ENCODE measurements around the gene GASK1A.
A peak's percentile ranks its signal among the peaks of the same experiment; 100 is the strongest.

GASK1A gene

DNA sequence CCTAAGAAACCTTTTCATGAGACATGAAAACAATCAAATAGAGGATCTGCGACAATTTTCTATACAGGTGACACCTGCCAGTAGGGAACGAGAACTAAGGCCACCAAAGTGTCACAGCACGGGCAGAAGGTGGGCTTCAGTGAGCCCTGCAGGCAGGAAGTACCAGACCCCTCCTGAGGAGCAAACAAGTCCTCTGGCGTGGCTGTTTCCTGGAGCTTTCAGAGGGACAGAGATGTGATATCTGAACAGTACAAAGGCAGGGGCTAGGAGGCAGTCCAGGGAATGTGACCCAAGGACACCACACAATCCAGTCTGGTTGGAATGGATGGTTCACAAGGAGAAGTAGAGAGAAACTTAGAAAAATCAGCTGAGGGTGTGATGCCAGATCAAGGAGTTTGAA is 110.0 kb downstream of the GASK1A start:
- H3K36me3 Mint-ChIP-seq, result no peaks in the 10 kb centered on the region
- no peak overlapping the region for H3K4me3 Mint-ChIP-seq
- DNase-seq (ENCODE audit: low spot score in 2 of 2), result no peak
- H3K9me3 Mint-ChIP-seq, result no peaks in the 10 kb centered on the region
- no peak for ATAC-seq
- no peak overlapping the region for H3K27ac Mint-ChIP-seq
- H3K4me1 Mint-ChIP-seq, result no peaks in the 10 kb centered on the region

DNA sequence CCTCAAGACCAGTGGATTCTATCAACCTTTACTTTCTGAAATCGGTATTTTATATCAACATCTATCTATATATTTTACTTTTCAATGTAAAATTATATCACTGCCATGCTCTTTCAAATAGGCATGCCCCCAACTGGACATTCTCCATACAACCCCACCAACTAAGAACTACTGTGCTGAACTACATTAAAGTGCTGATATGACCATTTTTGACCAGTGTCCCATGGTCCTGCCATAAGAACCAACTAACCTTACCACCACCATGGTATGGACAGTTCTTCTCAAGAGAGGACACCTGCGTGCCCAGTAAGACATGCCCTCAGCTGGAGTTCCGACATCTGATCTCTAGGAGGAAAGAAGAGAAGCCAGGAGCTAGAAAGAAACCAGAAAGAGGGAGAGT is 111.1 kb downstream of the GASK1A start:
- H3K4me1 Mint-ChIP-seq, result peaks cover 5% of the 10 kb centered on the region
- no peak for ATAC-seq
- DNase-seq (ENCODE audit: low spot score in 2 of 2), result no peak
- no peaks in the 10 kb centered on the region for H3K36me3 Mint-ChIP-seq
- H3K27ac Mint-ChIP-seq, result no peak overlapping the region
- no peak overlapping the region for H3K4me3 Mint-ChIP-seq
- no peaks in the 10 kb centered on the region for H3K9me3 Mint-ChIP-seq

DNA sequence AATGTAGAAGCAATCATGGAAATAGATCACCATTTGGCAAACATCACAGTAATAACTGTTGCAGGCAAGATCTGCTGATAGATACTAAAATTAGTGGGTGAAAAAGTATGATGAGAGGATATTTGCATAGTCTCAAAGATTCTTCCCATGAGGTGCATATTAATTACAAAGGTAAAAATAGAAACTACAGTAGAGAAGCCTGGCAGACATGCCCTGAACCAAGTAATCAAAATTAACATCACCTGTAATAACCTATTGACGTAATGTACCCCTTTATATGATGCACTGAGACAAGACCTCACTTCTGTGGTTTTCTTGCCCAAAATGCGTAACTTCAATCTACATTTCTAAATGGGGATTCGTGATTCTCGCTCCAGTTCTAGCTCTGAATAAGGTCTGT is 112.4 kb downstream of the GASK1A start:
- no peak overlapping the region for H3K4me3 Mint-ChIP-seq
- ATAC-seq (no peak), DNase-seq (ENCODE audit: low spot score in 2 of 2) (no peak)
- H3K27ac Mint-ChIP-seq, result no peak overlapping the region
- no peaks in the 10 kb centered on the region for H3K9me3 Mint-ChIP-seq
- no peaks in the 10 kb centered on the region for H3K36me3 Mint-ChIP-seq
- peaks cover 5% of the 10 kb centered on the region for H3K4me1 Mint-ChIP-seq

GRCh38 chr3:43093006-43093405 is 113.9 kb downstream of the GASK1A start:
- Mint-ChIP-seq H3K4me3 (no peak overlapping the region), H3K36me3 (no peaks in the 10 kb centered on the region), H3K9me3 (no peaks in the 10 kb centered on the region), H3K4me1 (peaks cover 5% of the 10 kb centered on the region), H3K27ac (no peak overlapping the region)
- no peak for DNase-seq (ENCODE audit: low spot score in 2 of 2)
- ATAC-seq, result no peak

DNA sequence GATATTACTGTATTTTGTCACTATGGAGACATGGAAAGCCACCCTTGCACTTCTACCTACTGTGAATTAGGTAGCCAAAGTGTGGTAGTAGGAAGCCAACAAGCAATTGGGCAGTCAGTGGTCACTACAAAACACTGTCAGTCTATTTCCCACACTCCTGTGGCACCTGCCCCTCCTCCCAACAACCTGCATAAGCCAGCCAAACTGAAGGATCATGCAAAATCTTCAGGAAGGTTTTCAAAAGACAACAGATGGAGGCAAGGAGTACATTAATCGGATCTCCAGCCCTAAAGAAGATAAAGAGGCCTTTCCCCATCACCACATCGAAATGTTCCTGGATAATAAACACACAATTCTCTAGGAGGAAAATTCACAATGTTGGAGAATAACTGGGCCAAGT is 114.9 kb downstream of the GASK1A start:
- Mint-ChIP-seq H3K4me3 (no peak overlapping the region), H3K36me3 (no peaks in the 10 kb centered on the region), H3K4me1 (peaks cover 7% of the 10 kb centered on the region), H3K27ac (no peak overlapping the region), H3K9me3 (no peaks in the 10 kb centered on the region)
- DNase-seq (ENCODE audit: low spot score in 2 of 2) (no peak), ATAC-seq (no peak)

DNA sequence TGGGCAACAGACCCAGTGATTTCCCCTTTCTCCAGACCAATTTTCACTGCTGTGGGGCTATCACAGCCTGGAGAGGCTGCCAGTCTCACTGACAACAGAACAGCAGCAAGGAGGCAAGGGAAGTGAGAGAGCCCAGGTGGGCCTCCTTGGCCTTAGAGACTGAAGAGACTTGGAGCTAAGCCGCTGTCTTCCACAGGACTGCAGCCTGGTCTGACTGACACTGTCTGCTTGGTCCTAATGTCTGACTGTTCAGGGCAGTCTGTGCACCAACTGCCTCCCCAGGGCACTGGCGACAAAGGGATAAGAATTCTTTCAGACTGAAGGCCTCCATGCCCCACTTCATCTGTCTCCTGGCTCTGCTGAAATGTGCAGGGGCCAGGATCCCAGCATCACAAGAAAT is 115.3 kb downstream of the GASK1A start:
- no peaks in the 10 kb centered on the region for H3K9me3 Mint-ChIP-seq
- H3K36me3 Mint-ChIP-seq, result no peaks in the 10 kb centered on the region
- H3K27ac Mint-ChIP-seq, result no peak overlapping the region
- ATAC-seq, result no peak
- DNase-seq (ENCODE audit: low spot score in 2 of 2), result no peak
- H3K4me1 Mint-ChIP-seq, result peaks cover 11% of the 10 kb centered on the region
- H3K4me3 Mint-ChIP-seq, result no peak overlapping the region

DNA sequence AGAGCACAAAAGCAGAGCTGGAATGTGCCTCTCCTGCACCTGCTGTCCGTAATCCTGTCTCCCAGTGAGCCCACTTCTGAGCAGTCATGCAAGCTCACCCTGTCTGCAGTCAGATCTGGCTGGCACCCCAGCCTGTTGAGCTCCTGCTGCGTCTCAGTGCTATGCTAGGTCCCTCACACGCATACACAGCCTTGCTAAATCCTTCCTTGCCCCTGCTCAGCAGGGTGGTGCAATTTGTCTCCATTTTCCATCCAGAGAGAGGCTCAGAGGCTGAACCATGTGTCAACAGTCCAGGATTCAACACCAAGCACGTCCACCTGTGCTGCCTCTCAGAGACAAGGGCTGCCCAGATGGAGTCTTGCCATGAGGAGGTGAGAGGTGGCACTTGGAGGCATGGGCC is 115.7 kb downstream of the GASK1A start:
- no peak for ATAC-seq

DNA sequence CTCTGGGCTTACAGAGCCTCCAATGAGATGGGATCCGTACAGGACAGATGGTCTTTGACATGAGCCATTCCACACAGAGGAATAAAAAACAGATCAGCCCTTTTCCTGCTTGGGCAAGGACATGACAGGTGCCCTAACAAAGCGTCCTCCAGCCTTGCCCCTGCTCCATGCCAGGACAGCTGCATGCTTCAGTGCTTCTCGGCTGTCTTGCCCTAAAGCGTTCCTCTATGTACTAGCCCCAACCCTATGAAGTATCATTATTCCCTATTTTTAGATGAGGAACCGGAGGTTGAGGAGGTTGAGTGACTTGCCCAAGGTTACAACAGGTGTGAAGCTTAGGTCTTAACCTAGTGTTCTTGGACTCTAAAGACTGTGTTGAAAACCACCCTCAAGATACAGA is 116.3 kb downstream of the GASK1A start:
- no peaks in the 10 kb centered on the region for H3K9me3 Mint-ChIP-seq
- DNase-seq (ENCODE audit: low spot score in 2 of 2), result no peak
- no peak overlapping the region for H3K27ac Mint-ChIP-seq
- H3K36me3 Mint-ChIP-seq, result no peaks in the 10 kb centered on the region
- ATAC-seq, result no peak
- H3K4me1 Mint-ChIP-seq, result peaks cover 11% of the 10 kb centered on the region
- H3K4me3 Mint-ChIP-seq, result no peak overlapping the region

More for the DNA sequence above, 115.7 kb downstream of the GASK1A start:
- no peaks in the 10 kb centered on the region for H3K9me3 Mint-ChIP-seq
- peaks cover 11% of the 10 kb centered on the region for H3K4me1 Mint-ChIP-seq
- no peaks in the 10 kb centered on the region for H3K36me3 Mint-ChIP-seq
- no peak overlapping the region for H3K27ac Mint-ChIP-seq
- no peak for DNase-seq (ENCODE audit: low spot score in 2 of 2)
- H3K4me3 Mint-ChIP-seq, result no peak overlapping the region

- H3K9me3 Mint-ChIP-seq, result no peaks in the 10 kb centered on the region
Observed at GRCh38 chr3:43096761-43097160, 117.7 kb downstream of the GASK1A start.

GRCh38 chr3:43097400-43098080 is 118.4 kb downstream of the GASK1A start:
- H3K36me3 Mint-ChIP-seq, result no peaks in the 10 kb centered on the region
- DNase-seq (ENCODE audit: low spot score in 2 of 2), result no peak
- ATAC-seq, result no peak
- H3K27ac Mint-ChIP-seq, result no peak overlapping the region
- no peaks in the 10 kb centered on the region for H3K9me3 Mint-ChIP-seq
- peaks cover 11% of the 10 kb centered on the region for H3K4me1 Mint-ChIP-seq
- no peak overlapping the region for H3K4me3 Mint-ChIP-seq

More at GRCh38 chr3:43096761-43097160, 117.7 kb downstream of the GASK1A start:
- Mint-ChIP-seq H3K27ac (no peak overlapping the region), H3K4me3 (no peak overlapping the region), H3K4me1 (peaks cover 11% of the 10 kb centered on the region), H3K36me3 (no peaks in the 10 kb centered on the region)
- no peak for DNase-seq (ENCODE audit: low spot score in 2 of 2)
- ATAC-seq, result no peak

GRCh38 chr3:43098761-43099160 is 119.7 kb downstream of the GASK1A start:
- ATAC-seq (no peak), DNase-seq (ENCODE audit: low spot score in 2 of 2) (no peak)
- Mint-ChIP-seq H3K36me3 (no peaks in the 10 kb centered on the region), H3K4me3 (no peak overlapping the region), H3K27ac (no peak overlapping the region), H3K9me3 (no peaks in the 10 kb centered on the region), H3K4me1 (peaks cover 16% of the 10 kb centered on the region)

DNA sequence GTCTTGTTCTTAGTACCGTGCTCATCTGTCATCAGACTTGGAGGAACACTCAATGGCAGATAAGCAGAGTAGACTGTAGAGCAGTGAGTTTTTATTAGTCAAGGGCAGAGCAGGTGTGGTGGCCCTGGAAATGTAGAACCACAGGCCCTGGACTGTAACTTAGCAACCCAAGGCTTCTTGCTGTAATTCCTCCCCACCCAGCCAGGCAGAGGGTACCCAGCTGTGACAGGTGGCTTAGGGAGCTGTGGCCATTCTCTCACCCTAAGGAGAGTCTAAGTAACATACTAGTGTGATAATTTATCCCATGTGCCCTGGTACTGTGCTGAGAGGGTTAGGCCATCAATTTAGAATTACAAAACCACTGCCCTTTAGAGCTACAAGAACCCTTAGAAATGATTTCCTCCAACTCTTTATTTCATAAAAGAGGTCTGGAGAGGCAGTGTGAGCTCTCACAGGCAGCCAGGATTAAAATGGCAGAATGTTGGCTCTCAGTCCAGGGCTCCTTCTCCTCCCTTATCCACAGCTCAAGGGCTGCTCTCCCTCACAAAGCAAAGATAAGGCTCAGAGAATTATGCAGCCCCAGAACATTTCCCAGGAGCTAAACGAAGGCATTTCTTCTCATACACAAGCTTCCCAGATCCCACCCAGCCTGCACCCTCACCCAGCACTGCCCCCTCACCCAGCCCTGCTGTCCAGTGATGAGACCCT is 123.8 kb downstream of the GASK1A start:
- Mint-ChIP-seq H3K27ac (peak overlapping the region; percentile 48), H3K4me3 (no peak overlapping the region), H3K9me3 (no peaks in the 10 kb centered on the region), H3K36me3 (no peaks in the 10 kb centered on the region), H3K4me1 (peaks cover 22% of the 10 kb centered on the region)
- ATAC-seq (no peak), DNase-seq (ENCODE audit: low spot score in 2 of 2) (peak in 1 of 2 donors; percentile 39)

DNA sequence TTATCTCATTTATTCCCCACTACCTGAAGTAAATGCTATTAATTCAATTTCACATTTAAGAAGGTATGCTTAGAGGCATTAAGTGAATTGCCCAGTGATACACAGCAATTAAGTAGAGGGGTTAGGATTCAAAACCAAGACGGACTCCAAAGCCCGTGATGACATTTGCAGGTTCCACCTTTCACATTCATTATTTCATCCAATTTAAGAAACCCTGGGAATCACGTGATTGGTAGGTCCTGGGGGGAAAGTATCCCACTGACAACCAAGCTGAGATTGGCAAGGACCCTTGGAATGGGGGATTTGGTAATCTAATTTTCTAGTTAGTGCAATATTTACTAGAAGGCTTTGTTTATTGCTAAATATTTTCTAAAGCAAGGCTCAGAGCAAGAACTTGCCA is 124.9 kb downstream of the GASK1A start:
- Mint-ChIP-seq H3K27ac (no peak overlapping the region), H3K4me1 (peaks cover 20% of the 10 kb centered on the region), H3K36me3 (no peaks in the 10 kb centered on the region), H3K4me3 (no peak overlapping the region), H3K9me3 (no peaks in the 10 kb centered on the region)
- ATAC-seq (no peak), DNase-seq (ENCODE audit: low spot score in 2 of 2) (no peak)

DNA sequence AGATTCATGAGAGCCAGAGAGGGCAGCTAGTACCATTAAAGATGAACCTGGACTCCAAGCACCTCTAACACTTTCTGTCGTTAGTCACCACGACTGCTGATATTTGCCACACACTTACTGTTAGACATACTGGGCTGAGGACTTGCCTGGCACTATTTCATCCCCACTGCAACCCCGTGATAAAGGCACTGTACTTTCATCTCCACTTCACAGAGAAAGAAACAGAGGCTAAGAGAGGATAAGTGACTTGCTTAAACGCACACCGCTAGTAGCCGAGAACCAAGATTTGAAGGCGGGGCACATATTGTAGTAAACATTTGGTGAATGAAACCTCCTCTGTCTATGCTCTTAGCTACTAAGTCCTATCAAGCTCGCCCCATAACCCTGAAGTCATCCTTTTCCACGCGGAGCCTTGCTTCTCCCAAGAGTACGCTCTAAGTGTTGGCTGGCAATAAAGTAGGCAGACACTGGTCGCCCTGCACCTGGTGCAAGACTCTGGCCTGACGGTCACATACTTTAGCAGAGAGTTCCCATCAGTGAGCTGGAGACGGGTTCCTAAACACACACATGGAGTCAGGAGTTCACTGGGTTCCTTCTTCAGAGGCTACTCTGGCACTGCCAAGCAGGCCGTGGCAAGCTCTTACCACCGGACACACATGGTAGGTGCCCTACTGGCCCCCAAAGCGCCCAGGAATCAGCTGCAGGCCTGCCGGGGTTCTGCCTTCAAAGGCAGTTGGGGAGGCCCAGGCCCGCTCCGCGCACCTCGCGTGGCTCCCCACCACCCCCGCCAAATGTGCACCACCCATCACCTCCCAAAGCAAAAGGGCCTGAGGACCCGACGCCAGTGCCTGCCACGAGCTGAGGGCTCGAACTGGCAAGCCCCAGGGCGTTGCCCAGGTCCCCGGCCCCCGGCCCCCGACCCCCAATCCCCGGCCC is 125.8 kb downstream of the GASK1A start:
- Mint-ChIP-seq H3K4me3 (peak overlapping the region; percentile 61), H3K9me3 (no peaks in the 10 kb centered on the region), H3K27ac (no peak overlapping the region), H3K36me3 (no peaks in the 10 kb centered on the region), H3K4me1 (peaks cover 17% of the 10 kb centered on the region)
- peak; percentile 33 for ATAC-seq
- DNase-seq (ENCODE audit: low spot score in 2 of 2), result no peak

DNA sequence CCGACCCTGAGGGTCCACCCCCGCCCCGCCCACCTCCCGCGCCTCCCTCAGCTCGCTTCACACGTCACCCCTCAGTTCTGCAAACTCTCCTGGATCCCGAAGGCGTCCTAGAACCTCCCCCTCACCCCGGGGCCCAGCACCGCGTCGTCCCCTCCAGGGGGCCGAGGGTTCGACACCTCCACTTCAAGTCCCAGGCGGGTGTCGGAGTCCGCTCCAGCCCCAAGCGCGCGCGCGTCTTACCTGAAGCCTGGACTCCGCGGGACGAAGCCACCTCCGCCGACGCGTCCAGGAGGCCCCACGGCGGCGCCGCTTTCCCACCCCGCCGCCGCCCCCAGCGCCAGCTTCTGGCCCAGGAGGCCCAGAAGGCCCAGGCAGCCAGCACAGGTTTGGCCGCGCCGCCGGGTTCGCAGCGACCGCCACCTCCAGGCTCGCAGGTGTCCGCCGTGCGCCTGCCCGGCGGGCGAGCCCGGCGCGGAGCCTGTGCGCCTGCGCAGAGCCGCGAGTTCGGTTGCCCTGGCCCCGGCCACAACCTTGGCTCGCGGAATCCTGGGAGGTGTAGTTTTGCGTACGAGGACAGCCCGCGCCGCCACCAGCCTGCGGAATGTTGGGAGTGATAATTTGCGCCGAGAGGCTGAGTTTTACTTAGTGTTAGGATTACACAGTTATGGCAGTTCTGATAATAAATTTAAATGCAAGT is 126.6 kb downstream of the GASK1A start, which contains the start of gene POMGNT2:
TSS of gene POMGNT2 (minus strand) at position 484 of the 697 bp plus-strand sequence. CDS start 24,648 bp downstream, outside the sequence.
- Mint-ChIP-seq H3K4me1 (peaks cover 17% of the 10 kb centered on the region), H3K36me3 (no peaks in the 10 kb centered on the region), H3K4me3 (peak within 1 kb of the TSS; percentile 61), H3K9me3 (no peaks in the 10 kb centered on the region), H3K27ac (peak within 1 kb of the TSS; percentile 45)
- DNase-seq (ENCODE audit: low spot score in 2 of 2), result peak; percentile 81 to 88
- ATAC-seq, result peak; percentile 97

All from stimulated activated effector memory CD8-positive, alpha-beta T cell treated with anti-CD3 and anti-CD28 coated beads, Interleukin-12 subunit alpha, Interleukin-12 subunit beta, amount 100 ng/mL, for 72 hours (primary cell).